Inflammatory macrophage (primary cell): ENCODE measurements around the gene HERC5.
A peak's percentile ranks its signal among the peaks of the same experiment; 100 is the strongest.

Source experiments
- DNase-seq, 2 donors: peaks; one replicate each; pipeline ENCODE4 v3.0.0-alpha.2; 2020 to 2022

The HERC5 gene

GRCh38 chr4:88523325-88524129 is 66.6 kb downstream of the HERC5 start, which contains the start of gene PYURF:
Gene PYURF (minus strand): TSS chr4:88523776. CDS start chr4:88523700, 76 bp downstream.
- DNase-seq, result peak; percentile 92 to 94

- no peak for DNase-seq
Observed at GRCh38 chr4:88524171-88524570, 67.3 kb downstream of the HERC5 start.

DNA sequence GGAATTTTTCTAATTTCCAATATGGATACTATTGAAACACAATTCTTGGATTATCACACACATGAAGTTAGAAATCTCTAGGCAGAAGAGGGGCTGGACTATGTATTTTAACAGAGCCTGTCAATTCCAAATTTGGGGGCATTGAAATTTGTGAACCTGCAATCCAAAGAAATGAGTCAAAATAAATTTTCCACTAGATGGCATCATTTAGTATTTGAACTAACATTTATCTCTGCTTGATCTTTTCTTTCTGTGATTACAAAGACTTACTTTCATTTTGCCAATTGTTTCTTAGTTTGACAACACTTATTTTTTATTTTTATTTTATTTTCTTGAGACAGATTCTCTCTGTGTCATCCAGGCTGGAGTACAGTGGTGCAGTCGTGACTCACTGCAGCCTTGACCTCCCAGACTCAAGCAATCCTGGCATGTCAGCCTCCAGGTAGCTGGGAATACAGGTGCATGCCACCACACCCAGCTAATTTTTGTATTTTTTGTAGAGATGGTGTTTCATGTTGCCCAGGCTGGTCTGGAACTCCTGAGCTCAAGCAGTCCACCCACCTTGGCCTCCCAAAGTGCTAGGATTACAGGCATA is 69.4 kb downstream of the HERC5 start:
- DNase-seq, result peak in 1 of 2 donors; percentile 20

DNA sequence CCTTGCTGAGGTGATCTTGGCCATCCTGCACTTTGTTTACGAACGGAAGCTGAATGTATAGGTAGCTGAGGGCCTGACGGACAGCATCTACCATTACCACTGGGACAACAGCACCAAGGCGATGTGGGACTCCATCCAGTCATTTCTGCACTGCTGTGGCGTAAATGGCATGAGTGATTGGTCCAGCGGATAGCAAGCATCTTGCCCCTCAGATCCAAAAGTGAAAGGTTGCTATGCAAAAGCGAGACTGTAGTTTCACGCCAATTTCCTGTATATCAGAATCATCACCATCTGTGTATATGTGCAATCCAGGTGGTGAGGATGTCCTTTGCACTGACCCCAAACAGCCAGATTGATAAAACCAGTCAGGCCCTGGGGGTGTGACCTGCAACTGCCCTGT is 70.9 kb downstream of the HERC5 start:
- no peak for DNase-seq

DNA sequence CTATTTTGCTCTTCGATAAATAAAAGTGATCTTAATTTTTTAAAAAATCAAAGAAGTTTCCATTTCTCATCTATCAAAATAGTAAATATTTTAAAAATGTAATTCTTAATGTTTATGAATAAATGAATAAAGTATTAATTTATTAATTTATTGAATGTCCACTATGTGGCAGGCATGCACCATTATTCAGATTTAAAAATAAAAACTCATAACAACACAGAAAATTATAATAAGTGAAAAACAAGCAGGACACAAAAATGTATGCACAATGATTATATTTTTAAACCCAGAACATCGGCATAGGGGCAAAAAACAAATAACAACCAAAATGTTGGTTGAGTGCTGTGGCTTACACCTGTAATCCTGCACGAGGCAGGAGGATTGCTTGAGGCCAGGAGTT is 71.9 kb downstream of the HERC5 start:
- no peak for DNase-seq

- no peak for DNase-seq
Observed at GRCh38 chr4:88531549-88531948, 74.6 kb downstream of the HERC5 start.

DNA sequence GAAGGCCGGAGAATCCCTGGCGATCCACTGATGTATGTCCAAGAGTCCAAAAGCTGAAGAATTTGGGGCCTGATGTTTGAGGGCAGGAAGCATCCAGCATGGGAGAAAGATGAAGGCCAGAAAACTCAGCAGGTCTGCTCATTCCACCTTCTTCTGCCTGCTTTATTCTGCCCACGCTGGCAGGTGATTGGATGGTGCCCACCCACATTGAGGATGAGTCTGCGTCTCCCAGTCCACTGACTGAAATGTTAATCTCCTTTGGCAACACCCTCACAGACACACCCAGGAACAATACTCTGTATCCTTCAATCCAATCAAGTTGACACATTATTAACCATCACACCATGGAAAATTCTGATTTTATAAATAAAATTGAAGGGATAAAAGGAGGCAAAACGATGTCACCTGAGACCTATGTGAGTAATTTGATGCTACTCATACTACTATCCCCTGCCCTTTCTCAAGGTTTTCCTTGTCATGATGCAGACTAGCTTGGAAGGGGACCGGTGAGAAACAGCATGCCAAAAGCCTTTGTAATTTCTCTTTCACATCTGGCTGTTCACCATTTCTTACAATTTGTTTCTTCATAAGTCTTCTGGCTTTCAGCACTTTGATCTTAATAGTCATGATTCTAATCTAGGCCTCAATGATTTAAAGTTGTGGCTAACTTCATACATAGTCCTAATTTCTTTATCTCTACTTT is 76.3 kb downstream of the HERC5 start:
- DNase-seq, result no peak

- DNase-seq, result no peak
Observed at GRCh38 chr4:88533937-88534750, 77.2 kb downstream of the HERC5 start.

DNA sequence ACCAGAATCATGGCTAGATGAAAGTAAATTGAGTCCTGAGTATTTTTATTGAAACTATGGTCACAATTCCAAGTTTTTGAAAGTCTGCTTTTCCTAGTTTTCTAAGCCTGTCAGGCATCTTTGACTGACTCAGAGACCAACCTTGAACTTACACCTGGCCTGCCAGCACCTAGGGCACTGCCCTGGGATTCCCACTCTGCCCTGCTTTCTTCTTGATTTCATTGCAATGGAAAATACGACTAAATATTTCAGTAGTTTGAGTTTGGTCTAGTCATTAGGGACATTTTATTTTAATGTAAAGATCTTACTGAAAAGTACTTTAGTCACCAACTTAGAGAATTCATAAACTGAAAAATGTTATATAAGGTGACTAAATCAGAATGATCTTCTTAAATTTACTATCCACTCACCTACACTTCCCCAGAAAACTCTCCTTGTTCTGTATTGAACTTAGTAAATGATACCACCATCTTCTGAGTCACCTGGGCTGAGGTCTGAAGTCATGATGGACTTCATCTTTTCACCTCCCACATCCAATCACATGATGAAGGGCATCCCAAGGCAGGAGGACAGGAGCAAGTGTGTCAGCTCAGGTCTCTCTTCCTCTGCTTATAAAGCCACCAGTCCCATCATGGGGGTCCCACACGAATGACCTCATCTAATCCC is 78.3 kb downstream of the HERC5 start:
- DNase-seq, result no peak

- no peak for DNase-seq
Observed at GRCh38 chr4:88537709-88538108, 80.8 kb downstream of the HERC5 start.

- peak; percentile 43 to 61 for DNase-seq
Observed at GRCh38 chr4:88539322-88540068, 82.6 kb downstream of the HERC5 start.

DNA sequence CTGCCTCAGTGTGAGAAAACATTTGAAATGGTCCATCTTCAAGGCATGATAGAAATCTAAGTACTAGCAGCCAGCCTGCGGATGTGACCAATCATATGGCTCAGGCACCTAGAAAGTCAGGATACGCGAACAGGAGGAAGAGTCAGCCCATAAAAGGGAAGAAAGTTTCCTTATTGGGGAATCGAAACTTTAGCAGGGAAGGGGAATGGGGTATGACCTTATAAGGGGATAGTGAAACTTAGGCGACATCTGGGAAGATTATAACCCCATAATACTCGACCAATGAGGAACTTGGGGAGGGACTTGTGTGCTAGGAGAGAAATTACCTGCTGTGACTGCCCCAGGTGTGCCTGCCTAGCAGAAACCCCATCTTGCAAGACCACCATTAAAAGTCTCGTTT is 92.9 kb downstream of the HERC5 start:
- DNase-seq, result no peak
